ENCODE measurements around the gene PRKG1.

DNA sequence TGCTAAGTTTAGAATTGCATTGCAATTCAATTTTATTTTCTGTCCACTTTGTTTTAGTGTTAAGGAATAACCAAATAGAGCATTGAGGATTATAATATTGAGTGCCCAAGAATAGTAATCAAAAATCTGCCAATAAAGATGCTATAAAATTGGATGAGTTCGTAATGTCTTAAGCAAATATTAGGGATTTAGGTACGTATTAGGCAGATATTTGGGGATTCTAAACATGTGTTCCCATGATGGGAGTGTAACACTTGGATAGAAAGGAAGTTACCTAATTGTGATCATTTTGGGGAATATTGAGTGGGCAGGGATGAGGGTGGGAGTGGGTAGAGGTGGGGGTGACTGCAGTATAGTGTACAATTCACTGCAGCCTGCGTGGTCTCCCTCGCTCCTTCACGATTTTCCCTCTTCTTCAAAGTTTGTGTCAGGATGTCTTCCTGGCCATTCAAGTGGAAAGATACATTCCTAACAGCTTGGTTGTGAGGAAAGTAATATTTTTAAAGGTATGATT, 1.3 kb upstream of the PRKG1 start:
- TF ChIP-seq EZH2 (IDR thresholded peaks at IDR 0.05; ENCODE audit: low read length), result no peak
- TF ChIP-seq, protein P1, sequence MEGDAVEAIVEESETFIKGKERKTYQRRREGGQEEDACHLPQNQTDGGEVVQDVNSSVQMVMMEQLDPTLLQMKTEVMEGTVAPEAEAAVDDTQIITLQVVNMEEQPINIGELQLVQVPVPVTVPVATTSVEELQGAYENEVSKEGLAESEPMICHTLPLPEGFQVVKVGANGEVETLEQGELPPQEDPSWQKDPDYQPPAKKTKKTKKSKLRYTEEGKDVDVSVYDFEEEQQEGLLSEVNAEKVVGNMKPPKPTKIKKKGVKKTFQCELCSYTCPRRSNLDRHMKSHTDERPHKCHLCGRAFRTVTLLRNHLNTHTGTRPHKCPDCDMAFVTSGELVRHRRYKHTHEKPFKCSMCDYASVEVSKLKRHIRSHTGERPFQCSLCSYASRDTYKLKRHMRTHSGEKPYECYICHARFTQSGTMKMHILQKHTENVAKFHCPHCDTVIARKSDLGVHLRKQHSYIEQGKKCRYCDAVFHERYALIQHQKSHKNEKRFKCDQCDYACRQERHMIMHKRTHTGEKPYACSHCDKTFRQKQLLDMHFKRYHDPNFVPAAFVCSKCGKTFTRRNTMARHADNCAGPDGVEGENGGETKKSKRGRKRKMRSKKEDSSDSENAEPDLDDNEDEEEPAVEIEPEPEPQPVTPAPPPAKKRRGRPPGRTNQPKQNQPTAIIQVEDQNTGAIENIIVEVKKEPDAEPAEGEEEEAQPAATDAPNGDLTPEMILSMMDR (optimal IDR thresholded peaks at IDR 0.05 in 1 of 3, IDR thresholded peaks at IDR 0.05 in 1 of 3, conservative IDR thresholded peaks at IDR 0.05 in 1 of 3; ENCODE audit: extremely low read depth in 1 of 3, insufficient read depth in 2 of 3, low read length in 3 of 3), result no peak

Data from keratinocyte (primary cell).